MCF 10A (cell line): ENCODE data around the gene SLC25A53. TPM values are rescaled to one million over a fixed set of nuclear protein-coding genes. Genes with fewer than 3 reads are reported as not detected.
A peak's percentile ranks its signal among the peaks of the same experiment; 100 is the strongest.
"Not testable (repeated sequence)": the region's sequence is repeated elsewhere in the genome, so short reads cannot be mapped to it uniquely, and the experiment has no call there.

Experiments used
- BruUV-seq: library from RNA; stranded (reverse); fragments of 400-500 nt; replicated peaks from 2 replicates; lab custom pipeline; 2021; lab: Mats Ljungman, UMichigan
- CTCF ChIA-PET: fragments of 300-600 bp; sonication (Branson Sonifier 250); formaldehyde crosslinking; extraction: SDS; loops from one replicate; lab custom pipeline; 2021; ENCODE audit warnings: antibody characterized with exemption, inconsistent platforms; lab: Yijun Ruan, JAX
- POLR2A ChIA-PET: fragments of 300-600, 350-650 bp; sonication (Branson Sonifier 250); formaldehyde crosslinking; extraction: SDS; loops from one replicate; lab custom pipeline; 2020; ENCODE audit warnings: antibody characterized with exemption, inconsistent platforms; lab: Yijun Ruan, JAX
- DNase-seq: peaks from one replicate; pipeline ENCODE4 v3.0.0-alpha.2; 2018; ENCODE audit not compliant: unreplicated experiment
- H3K27ac Mint-ChIP-seq: one replicate; pipeline ENCODE4 v1.8.0; 2022; ENCODE audit warnings: mild to moderate bottlenecking, low read depth, mixed read lengths; ENCODE audit not compliant: unreplicated experiment
- H3K27me3 Mint-ChIP-seq: one replicate; pipeline ENCODE4 v1.8.0; 2022; ENCODE audit warnings: mixed read lengths; ENCODE audit not compliant: insufficient read depth, unreplicated experiment
- H3K36me3 Mint-ChIP-seq: one replicate; pipeline ENCODE4 v1.8.0; 2022; ENCODE audit warnings: mild to moderate bottlenecking, moderate library complexity, mixed read lengths; ENCODE audit not compliant: insufficient read depth, unreplicated experiment
- H3K4me1 Mint-ChIP-seq: one replicate; pipeline ENCODE4 v1.8.0; 2022; ENCODE audit warnings: mixed read lengths; ENCODE audit not compliant: insufficient read depth, unreplicated experiment
- H3K4me3 Mint-ChIP-seq: one replicate; pipeline ENCODE4 v1.8.0; 2022; ENCODE audit warnings: mild to moderate bottlenecking, moderate library complexity, mixed read lengths; ENCODE audit not compliant: unreplicated experiment
- H3K9me3 Mint-ChIP-seq: one replicate; pipeline ENCODE4 v1.8.0; 2022; ENCODE audit warnings: mixed read lengths; ENCODE audit not compliant: unreplicated experiment
- intact Hi-C: fragments of 100-400 bp; cut with micrococcal nuclease; formaldehyde crosslinking; loops from 2 replicates; pipeline ENCODE4 v1.14.1; 2022
- total RNA-seq: library from RNA; stranded (reverse); gene quantifications from 2 replicates; pipeline ENCODE4 v1.2.3, GENCODE V29; 2022
- TF ChIP-seq, protein P1 (sequence below): fragments of 200-600 bp; IDR thresholded peaks from one replicate; pipeline ENCODE4 v1.8.0; 2022; ENCODE audit warnings: antibody characterized with exemption, mild to moderate bottlenecking; ENCODE audit not compliant: unreplicated experiment

Gene SLC25A53
- total RNA-seq, 1 experiment from 2014 or later, result 3.2 TPM

DNA sequence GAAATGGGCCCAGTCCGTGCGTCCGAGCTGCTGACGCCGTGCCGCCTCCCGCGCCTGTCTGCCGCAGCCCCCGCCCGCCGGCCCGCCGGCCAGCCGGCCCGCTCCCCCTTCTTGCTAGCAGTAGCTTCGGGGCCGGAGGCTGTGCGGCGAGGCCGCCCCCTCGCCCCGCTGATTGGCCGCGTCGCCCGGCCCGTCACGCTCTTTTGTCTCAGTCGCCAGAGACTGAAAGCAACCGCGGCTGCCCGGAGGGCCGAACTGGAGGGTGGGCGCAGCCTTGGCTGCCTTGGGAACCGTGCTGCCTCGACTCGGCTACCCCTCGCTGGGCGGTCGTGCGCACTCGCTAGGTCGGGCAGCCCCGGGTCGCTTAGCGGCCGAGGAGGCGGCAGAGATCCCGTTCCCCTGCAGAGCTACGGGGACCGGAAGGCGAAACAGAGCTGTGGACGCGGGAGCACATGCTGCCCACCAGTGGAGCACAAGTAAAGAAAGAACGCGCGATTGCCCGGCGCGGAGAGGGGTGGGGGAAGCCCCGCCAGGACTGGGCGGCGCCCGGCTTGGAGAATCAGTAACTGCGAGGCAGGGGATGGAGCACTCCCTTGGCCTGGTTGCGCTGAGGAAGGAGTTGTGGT is 44.4 kb downstream of the SLC25A53 start, which contains the start of gene ZCCHC18:
TSS of gene ZCCHC18 (plus strand) at position 198 of the 626 bp plus-strand sequence. CDS start 1,589 bp downstream, outside the sequence.
- Mint-ChIP-seq H3K4me3 (peak within 1 kb of the TSS; percentile 76), H3K36me3 (no peaks in the 10 kb centered on the region), H3K27me3 (peaks cover 80% of the 10 kb centered on the region), H3K9me3 (no peaks in the 10 kb centered on the region), H3K4me1 (peaks cover 8% of the 10 kb centered on the region), H3K27ac (no peak within 1 kb of the TSS)
- no TSS peak for BruUV-seq
- intact Hi-C loops, result loop anchor here (2.0 kb wide), 1 partner anchor 426 kb away; the partner anchor contains the start of gene MORF4L2
- CTCF ChIA-PET, result interaction anchor here (0.6 to 2.0 kb wide), 8 partner anchors 9 to 440 kb away, joined by 3 to 11 read pairs (median 4); no protein-coding TSS in a partner anchor
- POLR2A ChIA-PET, result no interaction called here
- DNase-seq, result peak; percentile 13
- TF ChIP-seq, protein P1, sequence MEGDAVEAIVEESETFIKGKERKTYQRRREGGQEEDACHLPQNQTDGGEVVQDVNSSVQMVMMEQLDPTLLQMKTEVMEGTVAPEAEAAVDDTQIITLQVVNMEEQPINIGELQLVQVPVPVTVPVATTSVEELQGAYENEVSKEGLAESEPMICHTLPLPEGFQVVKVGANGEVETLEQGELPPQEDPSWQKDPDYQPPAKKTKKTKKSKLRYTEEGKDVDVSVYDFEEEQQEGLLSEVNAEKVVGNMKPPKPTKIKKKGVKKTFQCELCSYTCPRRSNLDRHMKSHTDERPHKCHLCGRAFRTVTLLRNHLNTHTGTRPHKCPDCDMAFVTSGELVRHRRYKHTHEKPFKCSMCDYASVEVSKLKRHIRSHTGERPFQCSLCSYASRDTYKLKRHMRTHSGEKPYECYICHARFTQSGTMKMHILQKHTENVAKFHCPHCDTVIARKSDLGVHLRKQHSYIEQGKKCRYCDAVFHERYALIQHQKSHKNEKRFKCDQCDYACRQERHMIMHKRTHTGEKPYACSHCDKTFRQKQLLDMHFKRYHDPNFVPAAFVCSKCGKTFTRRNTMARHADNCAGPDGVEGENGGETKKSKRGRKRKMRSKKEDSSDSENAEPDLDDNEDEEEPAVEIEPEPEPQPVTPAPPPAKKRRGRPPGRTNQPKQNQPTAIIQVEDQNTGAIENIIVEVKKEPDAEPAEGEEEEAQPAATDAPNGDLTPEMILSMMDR, result no peak

DNA sequence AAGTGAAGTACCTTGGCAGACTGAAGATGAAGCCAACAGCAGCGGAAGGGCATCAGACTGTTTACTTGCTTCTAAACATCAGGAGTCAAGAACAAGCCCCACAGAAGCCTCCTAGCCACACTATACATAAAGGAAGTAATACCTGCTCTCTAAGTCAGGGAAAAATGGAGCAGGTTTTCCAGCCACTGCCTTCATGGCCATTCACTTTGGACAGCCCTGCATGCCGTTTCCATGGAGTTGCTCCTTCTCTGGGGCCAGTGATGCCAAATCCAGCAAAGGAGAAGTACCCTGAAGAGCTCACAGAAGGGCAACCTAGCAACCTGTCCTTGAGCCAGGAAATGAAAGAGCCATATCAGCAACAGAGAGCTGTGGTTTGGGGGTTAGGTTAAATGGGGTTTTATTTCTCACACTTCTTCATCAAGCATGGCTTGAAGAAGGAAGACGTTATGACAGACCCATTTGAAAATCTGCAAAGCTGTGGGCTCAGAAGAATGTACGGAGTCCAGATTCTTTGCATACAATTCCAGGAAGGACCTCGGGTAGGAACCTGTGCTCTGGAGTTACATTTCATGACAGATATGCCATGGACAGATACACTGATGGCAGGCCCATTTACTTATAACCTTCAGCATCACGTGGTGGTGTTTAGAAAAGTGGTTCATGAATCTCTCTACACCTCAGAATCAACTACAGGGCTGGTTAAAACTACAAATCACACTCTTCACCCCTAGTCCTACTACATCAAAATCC is 46.1 kb downstream of the SLC25A53 start:
- H3K27ac Mint-ChIP-seq, H3K9me3 Mint-ChIP-seq, H3K36me3 Mint-ChIP-seq, DNase-seq, intact Hi-C loops, BruUV-seq, H3K4me3 Mint-ChIP-seq, H3K4me1 Mint-ChIP-seq: not testable (repeated sequence)
- POLR2A ChIA-PET, result interaction anchor here (1.2 kb wide), 1 partner anchor 10 kb away, joined by 4 read pairs; no protein-coding TSS in a partner anchor
- CTCF ChIA-PET, result interaction anchor here (0.5 to 1.3 kb wide), 3 partner anchors 8 to 823 kb away, joined by 3 to 5 read pairs (median 5); no protein-coding TSS in a partner anchor
- H3K27me3 Mint-ChIP-seq, result peaks cover 80% of the 10 kb centered on the region

DNA sequence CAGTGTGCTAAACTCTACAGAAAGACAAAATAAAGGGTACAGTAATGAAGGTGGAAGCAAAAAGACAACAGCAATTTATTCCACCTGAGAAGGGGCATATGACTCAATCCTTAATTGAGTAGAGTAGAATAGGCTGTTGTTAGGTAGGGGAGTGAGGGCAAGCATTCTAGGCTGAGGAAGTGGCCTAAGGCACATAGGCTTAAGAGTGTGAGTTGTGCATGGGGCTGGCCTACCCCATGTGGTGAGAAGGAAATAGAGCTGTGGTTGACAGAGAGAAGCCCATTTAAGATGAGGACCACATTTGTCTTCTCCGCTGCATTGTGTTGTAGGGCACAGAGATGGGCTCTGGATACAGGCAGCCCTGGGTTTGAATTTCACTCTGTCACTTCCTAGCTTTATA is 47.9 kb downstream of the SLC25A53 start:
- CTCF ChIA-PET, result interaction anchor here (1.1 kb wide), 1 partner anchor 9 kb away, joined by 4 read pairs; no protein-coding TSS in a partner anchor

DNA sequence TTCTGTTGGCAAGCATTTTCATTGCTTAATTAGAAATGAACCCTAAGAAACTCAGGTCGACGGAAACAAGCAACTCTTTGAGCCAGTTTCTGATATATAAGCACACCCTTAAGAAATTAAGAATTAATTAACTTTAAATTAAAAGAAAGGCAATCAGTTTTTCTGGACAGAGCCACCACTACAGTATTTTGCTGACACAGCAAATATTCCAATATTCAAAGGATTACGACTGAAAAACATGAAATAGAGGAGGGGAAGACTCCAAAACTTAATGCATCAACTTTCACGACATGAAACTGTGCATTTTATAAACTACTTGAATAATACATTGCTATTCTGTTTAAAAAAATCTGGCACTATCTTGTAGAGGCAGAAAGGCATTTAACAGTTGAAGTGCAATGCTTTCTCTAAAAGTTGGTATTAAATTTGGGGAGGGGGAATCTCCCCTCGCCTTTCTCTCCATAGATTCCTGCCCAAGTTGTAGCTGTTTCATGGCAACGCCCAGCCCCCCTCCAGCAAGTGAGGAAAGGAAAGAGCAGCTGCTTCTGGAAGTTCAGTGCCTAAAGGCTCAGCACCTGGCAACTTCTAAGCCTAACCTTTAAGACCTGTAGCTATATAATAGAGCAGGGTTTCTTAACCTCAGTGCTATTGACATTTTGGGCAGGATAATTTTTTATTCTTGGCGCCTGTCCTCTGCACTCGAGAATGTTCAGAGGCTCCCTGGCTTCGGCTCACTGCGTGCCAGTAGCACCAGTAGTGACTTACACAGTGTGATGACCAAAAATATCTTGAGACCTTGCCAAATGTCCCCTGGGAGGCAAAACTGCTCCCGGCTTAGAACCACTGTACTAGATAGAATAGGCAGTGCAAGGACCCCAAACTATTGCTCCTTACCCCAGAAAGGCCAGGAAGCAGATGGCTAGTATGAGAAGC is 51.2 kb downstream of the SLC25A53 start:
- TF ChIP-seq, protein P1, result no peak
- CTCF ChIA-PET, result no interaction called here
- intact Hi-C loops, result no loop called here
- H3K9me3 Mint-ChIP-seq, result no peaks in the 10 kb centered on the region
- H3K27ac Mint-ChIP-seq, result no peak overlapping the region
- no peak overlapping the region for H3K4me3 Mint-ChIP-seq
- no peak for DNase-seq
- H3K27me3 Mint-ChIP-seq, result peaks cover 95% of the 10 kb centered on the region
- no peaks in the 10 kb centered on the region for H3K36me3 Mint-ChIP-seq
- no peaks in the 10 kb centered on the region for H3K4me1 Mint-ChIP-seq
- POLR2A ChIA-PET, result no interaction called here
- BruUV-seq, result no TSS peak

More for the DNA sequence above, 47.9 kb downstream of the SLC25A53 start:
- intact Hi-C loops, result no loop called here
- DNase-seq, result no peak
- POLR2A ChIA-PET, result no interaction called here
- Mint-ChIP-seq H3K36me3 (no peaks in the 10 kb centered on the region), H3K4me3 (no peak overlapping the region), H3K27me3 (peaks cover 81% of the 10 kb centered on the region), H3K9me3 (no peaks in the 10 kb centered on the region), H3K27ac (no peak overlapping the region), H3K4me1 (peaks cover 8% of the 10 kb centered on the region)
- BruUV-seq, result no TSS peak
- TF ChIP-seq, protein P1, result no peak
